ENCODE measurements around the gene POR. TPM values are rescaled to one million over a fixed set of nuclear protein-coding genes. Genes with fewer than 3 reads are reported as not detected.
"Not testable (repeated sequence)": the region's sequence is repeated elsewhere in the genome, so short reads cannot be mapped to it uniquely, and the experiment has no call there.

The POR gene
- total RNA-seq, 1 donor from 2014 or later = 244 TPM

- Histone ChIP-seq H3K27ac (no peak overlapping the region), H3K27me3 (ENCODE audit: low read depth) (no peaks in the 10 kb centered on the region), H3K36me3 (no peaks in the 10 kb centered on the region), H3K4me1 (peaks cover 23% of the 10 kb centered on the region), H3K4me3 (no peak overlapping the region), H3K9me3 (no peaks in the 10 kb centered on the region)
- TF ChIP-seq, protein P1, sequence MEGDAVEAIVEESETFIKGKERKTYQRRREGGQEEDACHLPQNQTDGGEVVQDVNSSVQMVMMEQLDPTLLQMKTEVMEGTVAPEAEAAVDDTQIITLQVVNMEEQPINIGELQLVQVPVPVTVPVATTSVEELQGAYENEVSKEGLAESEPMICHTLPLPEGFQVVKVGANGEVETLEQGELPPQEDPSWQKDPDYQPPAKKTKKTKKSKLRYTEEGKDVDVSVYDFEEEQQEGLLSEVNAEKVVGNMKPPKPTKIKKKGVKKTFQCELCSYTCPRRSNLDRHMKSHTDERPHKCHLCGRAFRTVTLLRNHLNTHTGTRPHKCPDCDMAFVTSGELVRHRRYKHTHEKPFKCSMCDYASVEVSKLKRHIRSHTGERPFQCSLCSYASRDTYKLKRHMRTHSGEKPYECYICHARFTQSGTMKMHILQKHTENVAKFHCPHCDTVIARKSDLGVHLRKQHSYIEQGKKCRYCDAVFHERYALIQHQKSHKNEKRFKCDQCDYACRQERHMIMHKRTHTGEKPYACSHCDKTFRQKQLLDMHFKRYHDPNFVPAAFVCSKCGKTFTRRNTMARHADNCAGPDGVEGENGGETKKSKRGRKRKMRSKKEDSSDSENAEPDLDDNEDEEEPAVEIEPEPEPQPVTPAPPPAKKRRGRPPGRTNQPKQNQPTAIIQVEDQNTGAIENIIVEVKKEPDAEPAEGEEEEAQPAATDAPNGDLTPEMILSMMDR (IDR thresholded peaks at IDR 0.05) = no peak
- no peak for ATAC-seq
- intact Hi-C loops (cut with DNase I) = no loop called here
- DNase-seq = no peak
These were observed 5.3 kb upstream of the POR start for GRCh38 chr7:75909521-75910132.

DNA sequence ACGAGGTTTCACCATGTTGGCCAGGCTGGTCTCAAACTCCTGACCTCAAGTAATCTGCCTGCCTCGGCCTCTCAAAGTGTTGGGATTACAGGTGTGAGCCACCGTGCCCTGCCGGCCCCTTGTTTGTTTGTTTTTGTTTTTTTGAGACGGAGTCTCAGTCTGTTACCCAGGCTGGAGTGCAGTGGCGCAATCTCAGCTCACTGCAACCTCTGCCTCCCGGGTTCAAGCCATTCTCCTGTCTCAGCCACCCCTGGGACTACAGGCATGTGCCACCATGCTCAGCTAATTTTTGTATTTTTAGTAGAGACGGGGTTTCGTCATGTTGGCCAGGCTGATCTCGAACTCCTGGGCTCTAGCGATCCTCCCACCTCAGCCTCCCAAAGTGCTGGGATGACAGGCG, 3.8 kb upstream of the POR start:
- intact Hi-C loops (cut with DNase I); H3K27ac ChIP-seq; ATAC-seq; H3K36me3 ChIP-seq; DNase-seq; H3K27me3 ChIP-seq (ENCODE audit: low read depth); H3K4me3 ChIP-seq; H3K9me3 ChIP-seq: not testable (repeated sequence)
- peaks cover 17% of the 10 kb centered on the region for H3K4me1 ChIP-seq

GRCh38 chr7:75913437-75913836, 1.5 kb upstream of the POR start:
- no peak for ATAC-seq
- Histone ChIP-seq H3K27ac (no peak overlapping the region), H3K4me1 (peaks cover 35% of the 10 kb centered on the region), H3K36me3 (no peaks in the 10 kb centered on the region), H3K9me3 (no peaks in the 10 kb centered on the region), H3K4me3 (no peak overlapping the region), H3K27me3 (ENCODE audit: low read depth) (no peaks in the 10 kb centered on the region)
- intact Hi-C loops (cut with DNase I) = no loop called here
- no peak for DNase-seq
- TF ChIP-seq, protein P1 (IDR thresholded peaks at IDR 0.05) = no peak

GRCh38 chr7:75914169-75914654, 743 bp upstream of the POR start:
- H3K9me3 ChIP-seq = no peaks in the 10 kb centered on the region
- H3K4me1 ChIP-seq = peaks cover 43% of the 10 kb centered on the region
- ATAC-seq (peak in 1 of 2 donors; percentile 2), DNase-seq (no peak)
- intact Hi-C loops (cut with DNase I) = no loop called here
- peak overlapping the region; percentile 96 for H3K27ac ChIP-seq
- TF ChIP-seq, protein P1 (IDR thresholded peaks at IDR 0.05) = no peak
- no peaks in the 10 kb centered on the region for H3K36me3 ChIP-seq
- H3K27me3 ChIP-seq (ENCODE audit: low read depth) = no peaks in the 10 kb centered on the region
- peak overlapping the region; percentile 100 for H3K4me3 ChIP-seq

GRCh38 chr7:75915416-75916156, 631 bp downstream of the POR start:
- Histone ChIP-seq H3K4me3 (peak overlapping the region; percentile 100), H3K9me3 (no peaks in the 10 kb centered on the region), H3K27me3 (ENCODE audit: low read depth) (no peaks in the 10 kb centered on the region), H3K36me3 (no peaks in the 10 kb centered on the region), H3K27ac (peak overlapping the region; percentile 96), H3K4me1 (peaks cover 48% of the 10 kb centered on the region)
- ATAC-seq (peak; percentile 32 to 33), DNase-seq (no peak)
- intact Hi-C loops (cut with DNase I) = no loop called here
- TF ChIP-seq, protein P1 (IDR thresholded peaks at IDR 0.05) = no peak

- Histone ChIP-seq H3K4me3 (peak overlapping the region; percentile 100), H3K4me1 (peaks cover 54% of the 10 kb centered on the region), H3K27ac (peak overlapping the region; percentile 96), H3K9me3 (no peaks in the 10 kb centered on the region), H3K36me3 (no peaks in the 10 kb centered on the region), H3K27me3 (ENCODE audit: low read depth) (no peaks in the 10 kb centered on the region)
- TF ChIP-seq, protein P1 (IDR thresholded peaks at IDR 0.05) = no peak
- intact Hi-C loops (cut with DNase I) = no loop called here
- DNase-seq (no peak), ATAC-seq (no peak)
These were observed 1.3 kb downstream of the POR start for GRCh38 chr7:75916259-75916658.

Data from lower lobe of right lung (tissue), 2 donors.